H9 (cell line): ENCODE results near the gene PLCH1. TPM values are rescaled to one million over a fixed set of nuclear protein-coding genes. Genes with fewer than 3 reads are reported as not detected.

Experiments
- DNase-seq: peaks from one replicate; pipeline ENCODE4 v3.0.0-alpha.2; 2017
- H2AFZ ChIP-seq: one replicate; pipeline ENCODE4 v1.6.1; 2013; ENCODE audit warnings: mild to moderate bottlenecking, low read length, control low read depth, moderate library complexity
- H2AK5ac ChIP-seq: 2 replicates; pipeline ENCODE4 v1.6.1; 2013; ENCODE audit warnings: low read length, control low read depth, mixed read lengths; ENCODE audit not compliant: insufficient read length
- H2BK120ac ChIP-seq: one replicate; pipeline ENCODE4 v1.6.1; 2013; ENCODE audit warnings: low read depth, mild to moderate bottlenecking, low read length, control low read depth, inconsistent platforms; ENCODE audit not compliant: poor library complexity, severe bottlenecking
- H2BK12ac ChIP-seq: 2 replicates; pipeline ENCODE4 v1.6.1; 2013; ENCODE audit warnings: low read length, control low read depth, mixed read lengths, low read depth; ENCODE audit not compliant: insufficient read length
- H2BK15ac ChIP-seq: 2 replicates; pipeline ENCODE4 v1.6.1; 2013; ENCODE audit warnings: low read depth, low read length, control low read depth
- H2BK20ac ChIP-seq: one replicate; pipeline ENCODE4 v1.6.1; 2013; ENCODE audit warnings: low read depth, mild to moderate bottlenecking, low read length, control low read depth, inconsistent platforms; ENCODE audit not compliant: poor library complexity, severe bottlenecking
- H2BK5ac ChIP-seq: 2 replicates; pipeline ENCODE4 v1.6.1; 2013; ENCODE audit warnings: low read length, control low read depth, mixed read lengths; ENCODE audit not compliant: insufficient read length
- H3K14ac ChIP-seq: 2 replicates; pipeline ENCODE4 v1.6.1; 2013; ENCODE audit warnings: low read length, control low read depth; ENCODE audit not compliant: insufficient read depth
- H3K18ac ChIP-seq: 2 replicates; pipeline ENCODE4 v1.6.1; 2013; ENCODE audit warnings: low read depth, mild to moderate bottlenecking, mixed read lengths, low read length, control low read depth; ENCODE audit not compliant: insufficient read length
- H3K23ac ChIP-seq: 2 replicates; pipeline ENCODE4 v1.6.1; 2013; ENCODE audit warnings: low read length, control low read depth, mixed read lengths, low read depth; ENCODE audit not compliant: insufficient read length
- H3K23me2 ChIP-seq: 2 replicates; pipeline ENCODE4 v1.6.1; 2013; ENCODE audit warnings: low read depth, mild to moderate bottlenecking, mixed read lengths, low read length, control low read depth; ENCODE audit not compliant: insufficient read length, poor library complexity, severe bottlenecking
- H3K27ac ChIP-seq: 2 replicates; pipeline ENCODE4 v1.5.1; 2013; ENCODE audit warnings: low read length, control low read depth, mixed read lengths, low read depth; ENCODE audit not compliant: insufficient read length
- H3K27me3 ChIP-seq: 2 replicates; pipeline ENCODE4 v1.6.1; 2013; ENCODE audit warnings: low read length, control low read depth, inconsistent platforms; ENCODE audit not compliant: insufficient read depth
- H3K4ac ChIP-seq: 2 replicates; pipeline ENCODE4 v1.6.1; 2013; ENCODE audit warnings: low read depth, mild to moderate bottlenecking, control low read depth, inconsistent platforms, low read length, moderate library complexity
- H3K4me1 ChIP-seq: 2 replicates; pipeline ENCODE4 v1.6.1; 2013; ENCODE audit warnings: low read length, control low read depth, inconsistent platforms; ENCODE audit not compliant: insufficient read depth
- H3K4me2 ChIP-seq: 2 replicates; pipeline ENCODE4 v1.6.1; 2013; ENCODE audit warnings: low read length, control low read depth, mixed read lengths; ENCODE audit not compliant: insufficient read length, insufficient read depth
- H3K56ac ChIP-seq: 2 replicates; pipeline ENCODE4 v1.6.1; 2013; ENCODE audit warnings: low read depth, mild to moderate bottlenecking, mixed read lengths, low read length, control low read depth; ENCODE audit not compliant: insufficient read length
- H3K79me1 ChIP-seq: 2 replicates; pipeline ENCODE4 v1.6.1; 2013; ENCODE audit warnings: low read depth, mild to moderate bottlenecking, moderate library complexity, low read length, control low read depth, inconsistent platforms; ENCODE audit not compliant: insufficient read depth, poor library complexity, severe bottlenecking
- H3K79me2 ChIP-seq: 2 replicates; pipeline ENCODE4 v1.6.1; 2013; ENCODE audit warnings: low read length, control low read depth, inconsistent platforms; ENCODE audit not compliant: insufficient read depth
- H3K9ac ChIP-seq: 2 replicates; pipeline ENCODE4 v1.6.1; 2013; ENCODE audit warnings: low read length, control low read depth, mixed read lengths; ENCODE audit not compliant: insufficient read length; ENCODE audit errors: extremely low read depth
- H3K9me3 ChIP-seq: one replicate; pipeline ENCODE4 v1.6.1; 2013; ENCODE audit warnings: low read depth, low read length, inconsistent platforms; ENCODE audit not compliant: control insufficient read depth
- H3T11ph ChIP-seq: one replicate; pipeline ENCODE4 v1.6.1; 2013; ENCODE audit warnings: mild to moderate bottlenecking, low read length, control low read depth, inconsistent platforms
- H4K20me1 ChIP-seq: one replicate; pipeline ENCODE4 v1.6.1; 2013; ENCODE audit not compliant: control insufficient read depth, insufficient read length, insufficient read depth
- H4K5ac ChIP-seq: 2 replicates; pipeline ENCODE4 v1.6.1; 2013; ENCODE audit warnings: low read depth, mild to moderate bottlenecking, mixed read lengths, low read length, control low read depth; ENCODE audit not compliant: insufficient read length
- H4K8ac ChIP-seq: replicated peaks from 2 replicates; pipeline ENCODE4 v1.6.1; 2013; ENCODE audit warnings: low read length, control low read depth, mixed read lengths, low read depth; ENCODE audit not compliant: insufficient read length
- H4K91ac ChIP-seq: 2 replicates; pipeline ENCODE4 v1.6.1; 2013; ENCODE audit warnings: low read depth, mild to moderate bottlenecking, moderate library complexity, mixed read lengths, low read length, control low read depth; ENCODE audit not compliant: insufficient read length
- H3K27ac Mint-ChIP-seq, 3 experiments: 2 replicates in 2 of 3; 3 replicates in 1 of 3; pipeline ENCODE4 v1.8.0; 2020 to 2021; ENCODE audit warnings: mixed read lengths in 3 of 3, mild to moderate bottlenecking in 1 of 3, moderate library complexity in 1 of 3
- H3K27me3 Mint-ChIP-seq: 2 replicates; pipeline ENCODE4 v1.8.0; 2021; ENCODE audit warnings: low read depth, mild to moderate bottlenecking, moderate library complexity, mixed read lengths
- H3K36me3 Mint-ChIP-seq, 3 experiments: 2 replicates in 2 of 3; 3 replicates in 1 of 3; pipeline ENCODE4 v1.8.0; 2020 to 2021; ENCODE audit warnings: low read depth in 3 of 3, mixed read lengths in 3 of 3; ENCODE audit not compliant: insufficient read depth in 1 of 3
- H3K4me1 Mint-ChIP-seq, 2 experiments: 2 replicates each; pipeline ENCODE4 v1.8.0; 2020; ENCODE audit warnings: mixed read lengths in 2 of 2
- H3K4me3 Mint-ChIP-seq, 2 experiments: 2 replicates in 1 of 2; 3 replicates in 1 of 2; pipeline ENCODE4 v1.8.0; 2020 to 2021; ENCODE audit warnings: mild to moderate bottlenecking in 2 of 2, mixed read lengths in 2 of 2, moderate library complexity in 1 of 2
- H3K9me3 Mint-ChIP-seq, 2 experiments: 2 replicates in 1 of 2; 3 replicates in 1 of 2; pipeline ENCODE4 v1.8.0; 2020; ENCODE audit warnings: mild to moderate bottlenecking in 2 of 2, mixed read lengths in 2 of 2, moderate library complexity in 1 of 2
- CTCF ChIP-seq: fragments of 200-600 bp; sonication (generic); conservative IDR thresholded peaks from 3 replicates; pipeline ENCODE4 v1.8.0; 2021; ENCODE audit warnings: antibody characterized with exemption, mild to moderate bottlenecking
- WGBS: extraction: QIAGEN DNeasy Blood & Tissue Kit; methylation state at CpG from one replicate; pipeline ENCODE4 v1.1.7; 2013; ENCODE audit warnings: missing lambda C conversion rate, low lambda C conversion rate, mixed read lengths; ENCODE audit not compliant: insufficient read length; ENCODE audit errors: extremely low coverage; 5-methylcytosine and 5-hydroxymethylcytosine counted together
- total RNA-seq: library from RNA; stranded (reverse); gene quantifications from 2 replicates; pipeline ENCODE4 v1.2.1, GENCODE V29; 2021

PLCH1 gene
- total RNA-seq, 1 experiment from 2014 or later = 19.0 TPM

GRCh38 chr3:155651489-155652218, 93.2 kb downstream of the PLCH1 start:
- no peak overlapping the region for H3K27ac ChIP-seq
- no peak overlapping the region for H2BK20ac ChIP-seq
- H2BK5ac ChIP-seq = no peak overlapping the region
- H3K14ac ChIP-seq = no peak overlapping the region
- no peak overlapping the region for H3K4ac ChIP-seq
- no peaks in the 10 kb centered on the region for H3K79me2 ChIP-seq
- H3T11ph ChIP-seq = no peak overlapping the region
- no peak overlapping the region for H2AK5ac ChIP-seq
- no peak overlapping the region for H3K56ac ChIP-seq
- H2AFZ ChIP-seq = no peak overlapping the region
- H3K4me1 Mint-ChIP-seq = peaks cover 12 to 13% of the 10 kb centered on the region in 2 experiments
- no peak for DNase-seq
- no peaks in the 10 kb centered on the region for H3K27me3 ChIP-seq
- no peak overlapping the region for H3K27ac Mint-ChIP-seq
- H2BK120ac ChIP-seq = no peak overlapping the region
- no peaks in the 10 kb centered on the region for H3K9me3 Mint-ChIP-seq
- H2BK15ac ChIP-seq = no peak overlapping the region
- no peak overlapping the region for H3K9ac ChIP-seq
- peaks cover 7% of the 10 kb centered on the region; the same call in 1 of the 2 replicates for H3K4me1 ChIP-seq
- no peak overlapping the region for H4K91ac ChIP-seq
- H3K18ac ChIP-seq = no peak overlapping the region
- no peak overlapping the region for H4K5ac ChIP-seq
- no peak overlapping the region for H3K23ac ChIP-seq
- H4K8ac ChIP-seq = no peak overlapping the region
- H3K36me3 Mint-ChIP-seq = no peaks in the 10 kb centered on the region
- H3K27me3 Mint-ChIP-seq = no peaks in the 10 kb centered on the region
- no CpG with 5 or more reads among the region's 3 CpGs for WGBS
- H3K4me3 Mint-ChIP-seq = no peak overlapping the region
- H3K4me2 ChIP-seq = no peak overlapping the region
- no peaks in the 10 kb centered on the region for H3K9me3 ChIP-seq
- H4K20me1 ChIP-seq = no peaks in the 10 kb centered on the region
- no peaks in the 10 kb centered on the region for H3K23me2 ChIP-seq
- no peaks in the 10 kb centered on the region for H3K79me1 ChIP-seq
- no peak overlapping the region for H2BK12ac ChIP-seq
- no peak for TF ChIP-seq CTCF
